HEK293 (cell line): ENCODE results near the gene SUN3.

ENCODE experiments used
- CTCF ChIA-PET: fragments of 350-600 bp; formaldehyde crosslinking; extraction: SDS; loops from one replicate; lab custom pipeline; 2021; ENCODE audit warnings: antibody characterized with exemption; lab: Yijun Ruan, JAX
- POLR2A ChIA-PET: fragments of 300-600 bp; formaldehyde crosslinking; extraction: SDS; loops from one replicate; lab custom pipeline; 2020; ENCODE audit warnings: antibody characterized with exemption, inconsistent platforms; lab: Yijun Ruan, JAX
- H3K27ac ChIP-seq: fragments of 200-500 bp; sonication (Bioruptor generic); 2 replicates; pipeline ENCODE4 v1.5.1; 2014; ENCODE audit warnings: low read depth, low read length, control low read depth, inconsistent platforms; ENCODE audit errors: extremely low read depth
- H3K36me3 ChIP-seq, 2 experiments: fragments of 200-500 bp in 1 of 2; sonication (Bioruptor generic) in 1 of 2; 1 replicate in 1 of 2; 2 replicates in 1 of 2; pipeline ENCODE4 v1.5.1; 2014 to 2017; ENCODE audit warnings: inconsistent platforms in 2 of 2, low read length in 2 of 2; ENCODE audit not compliant: control insufficient read depth in 2 of 2, insufficient read depth in 1 of 2
- H3K4me1 ChIP-seq: fragments of 200-500 bp; sonication (Bioruptor generic); 2 replicates; pipeline ENCODE4 v1.5.1; 2014; ENCODE audit warnings: mild to moderate bottlenecking, low read length, inconsistent platforms; ENCODE audit not compliant: control insufficient read depth, insufficient read depth
- H3K4me3 ChIP-seq: 2 replicates; pipeline ENCODE4 v1.5.1; 2011; ENCODE audit warnings: low read depth, mild to moderate bottlenecking, control low read depth, low read length, moderate library complexity
- H3K9me3 ChIP-seq: fragments of 200-500 bp; sonication (Bioruptor generic); 2 replicates; pipeline ENCODE4 v1.5.1; 2014; ENCODE audit warnings: low read depth, low read length, inconsistent platforms; ENCODE audit not compliant: control insufficient read depth, insufficient read depth
- ELK4 ChIP-seq: IDR thresholded peaks from 2 replicates; pipeline ENCODE4 v1.6.1; 2011; ENCODE audit warnings: mild to moderate bottlenecking, low read depth, low read length, borderline replicate concordance
- GLI2 ChIP-seq: fragments of 450-650 bp; formaldehyde crosslinking; IDR thresholded peaks from 2 replicates; pipeline ENCODE4; 2017; ENCODE audit warnings: missing biosample characterization, missing genetic modification characterization, low read depth, borderline replicate concordance
- HIC1 ChIP-seq: fragments of 450-650 bp; formaldehyde crosslinking; IDR thresholded peaks from 2 replicates; pipeline ENCODE4 v1.5.1; 2016; ENCODE audit warnings: missing biosample characterization, missing genetic modification characterization
- KLF16 ChIP-seq: fragments of 450-650 bp; formaldehyde crosslinking; IDR thresholded peaks from 2 replicates; pipeline ENCODE4 v1.5.1; 2017; ENCODE audit warnings: missing biosample characterization, missing genetic modification characterization
- MZF1 ChIP-seq: fragments of 450-650 bp; formaldehyde crosslinking; IDR thresholded peaks from 2 replicates; pipeline ENCODE4 v1.5.1; 2017; ENCODE audit warnings: missing biosample characterization, missing genetic modification characterization, borderline replicate concordance
- PRDM1 ChIP-seq: fragments of 450-650 bp; formaldehyde crosslinking; IDR thresholded peaks from 2 replicates; pipeline ENCODE4; 2016; ENCODE audit warnings: missing biosample characterization, missing genetic modification characterization
- TCF7L2 ChIP-seq: IDR thresholded peaks from 2 replicates; pipeline ENCODE4 v1.6.1; 2011; ENCODE audit warnings: low read depth, mild to moderate bottlenecking, inconsistent platforms, low read length, moderate library complexity, borderline replicate concordance
- YY1 ChIP-seq: fragments of 450-650 bp; formaldehyde crosslinking; IDR thresholded peaks from 2 replicates; pipeline ENCODE4 v1.5.1; 2018; ENCODE audit warnings: missing biosample characterization, missing genetic modification characterization
- ZBTB17 ChIP-seq: fragments of 450-650 bp; formaldehyde crosslinking; IDR thresholded peaks from 2 replicates; pipeline ENCODE4 v1.5.1; 2016; ENCODE audit warnings: missing biosample characterization, missing genetic modification characterization
- ZBTB21 ChIP-seq: fragments of 450-650 bp; formaldehyde crosslinking; IDR thresholded peaks from 2 replicates; pipeline ENCODE4 v1.5.1; 2017; ENCODE audit warnings: missing biosample characterization, missing genetic modification characterization
- ZBTB49 ChIP-seq: fragments of 450-650 bp; formaldehyde crosslinking; IDR thresholded peaks from 2 replicates; pipeline ENCODE4 v1.5.1; 2016; ENCODE audit warnings: missing biosample characterization, missing genetic modification characterization, low read depth
- ZFP41 ChIP-seq: fragments of 450-650 bp; formaldehyde crosslinking; IDR thresholded peaks from 2 replicates; pipeline ENCODE4 v1.5.1; 2016; ENCODE audit warnings: missing biosample characterization, missing genetic modification characterization, borderline replicate concordance
- ZIC2 ChIP-seq: fragments of 450-650 bp; formaldehyde crosslinking; IDR thresholded peaks from 2 replicates; pipeline ENCODE4 v1.5.1; 2016; ENCODE audit warnings: missing biosample characterization, missing genetic modification characterization
- ZNF133 ChIP-seq: fragments of 450-650 bp; formaldehyde crosslinking; IDR thresholded peaks from 2 replicates; pipeline ENCODE4 v1.5.1; 2016; ENCODE audit warnings: missing biosample characterization, missing genetic modification characterization
- ZNF184 ChIP-seq: fragments of 450-650 bp; IDR thresholded peaks from 2 replicates; pipeline ENCODE4 v1.5.1; 2018; ENCODE audit warnings: missing biosample characterization, mild to moderate bottlenecking, missing genetic modification characterization
- ZNF23 ChIP-seq: fragments of 450-650 bp; formaldehyde crosslinking; IDR thresholded peaks from 2 replicates; pipeline ENCODE4 v1.5.1; 2016; ENCODE audit warnings: missing biosample characterization, missing genetic modification characterization, borderline replicate concordance
- ZNF311 ChIP-seq: fragments of 450-650 bp; formaldehyde crosslinking; IDR thresholded peaks from 2 replicates; pipeline ENCODE4 v1.5.1; 2017; ENCODE audit warnings: missing biosample characterization, missing genetic modification characterization, borderline replicate concordance
- ZNF350 ChIP-seq: fragments of 450-650 bp; formaldehyde crosslinking; IDR thresholded peaks from 2 replicates; pipeline ENCODE4 v1.5.0; 2017; ENCODE audit warnings: missing biosample characterization, mild to moderate bottlenecking, missing genetic modification characterization
- ZNF423 ChIP-seq: fragments of 450-650 bp; formaldehyde crosslinking; IDR thresholded peaks from 2 replicates; pipeline ENCODE4 v1.5.1; 2016; ENCODE audit warnings: missing biosample characterization, missing genetic modification characterization
- ZNF433 ChIP-seq: fragments of 450-650 bp; formaldehyde crosslinking; IDR thresholded peaks from 2 replicates; pipeline ENCODE4 v1.5.1; 2016; ENCODE audit warnings: missing biosample characterization, missing genetic modification characterization, low read depth
- ZNF530 ChIP-seq: fragments of 450-650 bp; formaldehyde crosslinking; IDR thresholded peaks from 2 replicates; pipeline ENCODE4 v1.5.1; 2016; ENCODE audit warnings: low read depth, missing biosample characterization, missing genetic modification characterization
- ZNF600 ChIP-seq: fragments of 450-650 bp; formaldehyde crosslinking; IDR thresholded peaks from 2 replicates; pipeline ENCODE4 v1.5.1; 2016; ENCODE audit warnings: missing biosample characterization, missing genetic modification characterization
- ZNF610 ChIP-seq: fragments of 450-650 bp; formaldehyde crosslinking; IDR thresholded peaks from 2 replicates; pipeline ENCODE4 v1.5.1; 2016; ENCODE audit warnings: missing biosample characterization, missing genetic modification characterization, borderline replicate concordance
- ZNF837 ChIP-seq: fragments of 450-650 bp; formaldehyde crosslinking; IDR thresholded peaks from 2 replicates; pipeline ENCODE4 v1.5.1; 2016; ENCODE audit warnings: missing biosample characterization, missing genetic modification characterization
- ZSCAN18 ChIP-seq: fragments of 450-650 bp; formaldehyde crosslinking; IDR thresholded peaks from 2 replicates; pipeline ENCODE4 v1.5.1; 2016; ENCODE audit warnings: missing biosample characterization, missing genetic modification characterization

Gene SUN3

GRCh38 chr7:47942132-47942531 is 86.8 kb downstream of the SUN3 start (continued):
- TF ChIP-seq ZFP41 (no peak), KLF16 (tag by site-specific recombination) (no peak), ZNF184 (tag by site-specific recombination) (no peak), ZNF530 (tag by site-specific recombination) (no peak), ZNF837 (no peak), MZF1 (tag by site-specific recombination) (no peak), ZNF133 (no peak), HIC1 (tag by site-specific recombination) (no peak), YY1 (tag by site-specific recombination) (no peak), PRDM1 (no peak)
- TF ChIP-seq, all 188 proteins: peak for 0

GRCh38 chr7:47941136-47941844 is 87.6 kb downstream of the SUN3 start:
- no peaks in the 10 kb centered on the region for H3K9me3 ChIP-seq
- no peak for TF ChIP-seq ZNF610
- TF ChIP-seq TCF7L2, result no peak
- TF ChIP-seq ZIC2 (tag by site-specific recombination), result no peak
- no peak for TF ChIP-seq ZNF350 (tag by site-specific recombination)
- no peak for TF ChIP-seq ELK4
- TF ChIP-seq GLI2 (tag by site-specific recombination), result no peak
- no peak for TF ChIP-seq ZNF600 (tag by site-specific recombination)
- no peak for TF ChIP-seq ZNF184 (tag by site-specific recombination)
- H3K36me3 ChIP-seq, result no peaks in the 10 kb centered on the region
- POLR2A ChIA-PET, result no interaction called here
- H3K4me1 ChIP-seq, result no peaks in the 10 kb centered on the region
- no peak overlapping the region for H3K4me3 ChIP-seq
- CTCF ChIA-PET, result interaction anchor here (0.6 to 2.1 kb wide), 3 partner anchors 89 to 1687 kb away, joined by 5 to 8 read pairs (median 6); no protein-coding TSS in a partner anchor
- no peak overlapping the region for H3K27ac ChIP-seq

GRCh38 chr7:47940088-47941013 is 88.6 kb downstream of the SUN3 start:
- POLR2A ChIA-PET, result no interaction called here
- TF ChIP-seq ZBTB21 (tag by site-specific recombination), result no peak
- TF ChIP-seq ZBTB49 (tag by site-specific recombination), result no peak
- TF ChIP-seq ZNF423 (tag by site-specific recombination), result no peak
- no peak for TF ChIP-seq ZNF23 (tag by site-specific recombination)
- TF ChIP-seq ZNF311 (tag by site-specific recombination), result no peak
- no peak for TF ChIP-seq ZNF433 (tag by site-specific recombination)
- no peak for TF ChIP-seq ZBTB17 (tag by site-specific recombination)
- TF ChIP-seq ZSCAN18 (tag by site-specific recombination), result no peak

More at GRCh38 chr7:47940088-47941013, 88.6 kb downstream of the SUN3 start:
- Histone ChIP-seq H3K4me1 (no peaks in the 10 kb centered on the region), H3K4me3 (no peak overlapping the region), H3K27ac (no peak overlapping the region), H3K36me3 (no peaks in the 10 kb centered on the region), H3K9me3 (no peaks in the 10 kb centered on the region)
- CTCF ChIA-PET, result interaction anchor here (0.6 to 2.1 kb wide), 5 partner anchors 56 to 639 kb away, joined by 3 to 8 read pairs (median 3); no protein-coding TSS in a partner anchor
